DND-41 (cell line): ENCODE results near the gene PRRG1.

Experiments
- ATAC-seq: fragments of 200-7000 bp; cut with Tn5 transposase; 3 replicates; pipeline ENCODE4 v1.9.1; 2021; ENCODE audit warnings: low read depth; ENCODE audit not compliant: insufficient read depth
- DNase-seq: peaks from one replicate; pipeline ENCODE4 v3.0.0-alpha.2; 2020
- H2AFZ ChIP-seq: 2 replicates; pipeline ENCODE4 v1.6.0; 2012; ENCODE audit warnings: low read depth, low read length
- H3K27ac ChIP-seq: 2 replicates; pipeline ENCODE4 v1.5.1; 2012; ENCODE audit warnings: low read length, inconsistent platforms
- H3K27me3 ChIP-seq: fragments of 200-600 bp; sonication (generic); 2 replicates; pipeline ENCODE4 v1.6.0; 2012; ENCODE audit warnings: low read length, mild to moderate bottlenecking, inconsistent platforms; ENCODE audit not compliant: insufficient read depth, poor library complexity
- H3K36me3 ChIP-seq: 2 replicates; pipeline ENCODE4 v1.5.1; 2012; ENCODE audit warnings: low read length, inconsistent platforms; ENCODE audit not compliant: insufficient read depth
- H3K4me1 ChIP-seq: 2 replicates; pipeline ENCODE4 v1.5.1; 2012; ENCODE audit warnings: mild to moderate bottlenecking, low read length; ENCODE audit not compliant: insufficient read depth
- H3K4me2 ChIP-seq: 2 replicates; pipeline ENCODE4 v1.6.0; 2012; ENCODE audit warnings: mild to moderate bottlenecking, moderate library complexity, low read length, inconsistent platforms; ENCODE audit not compliant: insufficient read depth
- H3K4me3 ChIP-seq, 2 experiments: fragments of 200-600 bp in 1 of 2; shearing (Covaris generic) in 1 of 2; 2 replicates each; pipeline ENCODE4 v1.5.1; 2012 to 2016; ENCODE audit warnings: inconsistent platforms in 2 of 2, low read length in 2 of 2, mild to moderate bottlenecking in 2 of 2, low read depth in 1 of 2, moderate library complexity in 1 of 2
- H3K79me2 ChIP-seq: 2 replicates; pipeline ENCODE4 v1.6.0; 2012; ENCODE audit warnings: low read length, inconsistent platforms; ENCODE audit not compliant: insufficient read depth
- H3K9ac ChIP-seq: 2 replicates; pipeline ENCODE4 v1.6.0; 2012; ENCODE audit warnings: low read depth, mild to moderate bottlenecking, inconsistent platforms, low read length, moderate library complexity
- H3K9me3 ChIP-seq: 2 replicates; pipeline ENCODE4 v1.5.1; 2012; ENCODE audit warnings: low read length, moderate library complexity, mild to moderate bottlenecking, inconsistent platforms; ENCODE audit not compliant: insufficient read depth, severe bottlenecking
- H4K20me1 ChIP-seq: 2 replicates; pipeline ENCODE4 v1.6.0; 2012; ENCODE audit warnings: low read length; ENCODE audit not compliant: insufficient read depth
- CTCF ChIP-seq: IDR thresholded peaks from 2 replicates; pipeline ENCODE4 v1.5.1; 2012; ENCODE audit warnings: borderline replicate concordance, low read length, moderate library complexity, mild to moderate bottlenecking; ENCODE audit not compliant: poor library complexity, severe bottlenecking; ENCODE audit errors: extremely low read depth
- EZH2 ChIP-seq: IDR thresholded peaks from 3 replicates; pipeline ENCODE4 v1.6.1; 2012; ENCODE audit warnings: borderline replicate concordance, low read depth, mild to moderate bottlenecking, moderate library complexity, low read length, inconsistent platforms; ENCODE audit not compliant: severe bottlenecking

Gene PRRG1

DNA sequence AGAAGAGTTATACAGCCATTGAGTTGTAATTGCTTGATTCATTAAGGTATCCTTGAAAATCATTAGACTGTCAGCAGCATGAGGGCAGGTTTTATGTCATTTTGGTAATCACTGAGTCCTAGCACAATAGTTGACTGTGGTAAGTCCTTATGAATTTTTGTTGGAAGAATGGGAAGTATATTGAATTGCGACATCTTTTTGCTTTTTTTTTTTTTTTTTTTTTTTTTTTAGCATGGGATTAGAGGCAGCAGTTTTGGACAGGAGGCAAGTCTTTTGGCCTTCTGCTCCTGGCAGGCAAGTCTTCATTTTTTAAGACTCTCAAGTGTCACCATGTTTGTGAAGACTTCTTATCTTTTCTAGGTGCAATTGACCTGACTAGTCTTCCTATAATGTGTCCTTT is 29.7 kb downstream of the PRRG1 start:
- H3K36me3 ChIP-seq: no peaks in the 10 kb centered on the region

DNA sequence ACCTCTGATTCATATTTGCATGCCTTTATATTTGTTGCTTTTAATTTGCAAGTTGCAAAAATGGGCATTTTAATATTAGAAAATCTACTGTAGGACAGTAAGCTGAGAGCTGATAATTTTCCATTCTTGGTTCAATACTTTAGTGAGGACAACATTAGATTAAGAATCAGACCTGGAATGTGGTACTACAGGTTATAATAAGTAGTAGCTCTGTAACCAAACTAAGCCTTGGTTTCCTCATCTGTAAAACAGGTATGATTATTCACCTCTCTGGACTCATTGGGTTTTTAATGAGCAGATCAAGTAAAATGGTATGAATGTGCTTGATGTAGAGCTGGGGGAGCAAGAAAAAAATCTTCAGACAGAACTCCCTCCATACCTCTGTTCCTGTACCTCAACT is 31.1 kb downstream of the PRRG1 start:
- H3K27ac ChIP-seq: no peak overlapping the region
- H4K20me1 ChIP-seq: no peaks in the 10 kb centered on the region
- no peak overlapping the region for H3K4me2 ChIP-seq
- no peak overlapping the region for H3K4me3 ChIP-seq
- H3K9ac ChIP-seq: no peak overlapping the region
- no peak for TF ChIP-seq CTCF
- no peak for TF ChIP-seq EZH2
- H3K4me1 ChIP-seq: no peaks in the 10 kb centered on the region
- ATAC-seq (no peak), DNase-seq (no peak)
- H2AFZ ChIP-seq: no peak overlapping the region
- H3K27me3 ChIP-seq: no peaks in the 10 kb centered on the region
- H3K79me2 ChIP-seq: no peaks in the 10 kb centered on the region
- H3K36me3 ChIP-seq: no peaks in the 10 kb centered on the region
- no peaks in the 10 kb centered on the region for H3K9me3 ChIP-seq

More for the DNA sequence above, 29.7 kb downstream of the PRRG1 start:
- H3K4me2 ChIP-seq: no peak overlapping the region
- no peaks in the 10 kb centered on the region for H3K4me1 ChIP-seq
- H4K20me1 ChIP-seq: no peaks in the 10 kb centered on the region
- no peak overlapping the region for H3K27ac ChIP-seq
- H3K79me2 ChIP-seq: no peaks in the 10 kb centered on the region
- H3K4me3 ChIP-seq: no peak overlapping the region
- H3K9ac ChIP-seq: no peak overlapping the region
- no peak for DNase-seq
- ATAC-seq: no peak
- H3K27me3 ChIP-seq: no peaks in the 10 kb centered on the region
- no peaks in the 10 kb centered on the region for H3K9me3 ChIP-seq
- no peak overlapping the region for H2AFZ ChIP-seq
- TF ChIP-seq EZH2: no peak
- TF ChIP-seq CTCF: no peak

GRCh38 chrX:37380924-37381323 is 31.8 kb downstream of the PRRG1 start:
- H3K4me3 ChIP-seq: no peak overlapping the region
- H3K27me3 ChIP-seq: no peaks in the 10 kb centered on the region
- DNase-seq (no peak), ATAC-seq (no peak)
- no peaks in the 10 kb centered on the region for H4K20me1 ChIP-seq
- no peak for TF ChIP-seq CTCF
- no peak for TF ChIP-seq EZH2
- no peak overlapping the region for H3K27ac ChIP-seq
- no peak overlapping the region for H2AFZ ChIP-seq
- H3K36me3 ChIP-seq: no peaks in the 10 kb centered on the region
- H3K79me2 ChIP-seq: no peaks in the 10 kb centered on the region
- no peaks in the 10 kb centered on the region for H3K4me1 ChIP-seq
- H3K9ac ChIP-seq: no peak overlapping the region
- no peak overlapping the region for H3K4me2 ChIP-seq
- H3K9me3 ChIP-seq: no peaks in the 10 kb centered on the region

DNA sequence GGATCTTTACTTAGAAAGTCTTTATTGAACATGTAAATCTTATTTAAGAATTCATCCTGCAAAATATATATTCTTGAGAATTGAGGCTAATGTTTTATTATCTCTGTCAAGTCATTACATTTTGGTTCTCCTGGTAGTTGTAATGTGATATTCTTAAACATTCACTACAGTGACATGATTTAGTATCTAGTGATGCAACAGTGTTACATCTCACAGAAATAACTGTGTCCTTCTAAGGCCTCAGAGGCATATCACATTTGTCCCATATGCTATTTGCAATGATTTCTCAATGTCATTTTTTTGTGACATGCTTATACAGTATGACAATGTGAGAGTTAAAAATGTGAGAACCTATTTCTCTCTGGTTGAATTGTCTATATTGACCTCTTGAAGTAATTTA is 34.1 kb downstream of the PRRG1 start:
- no peak for TF ChIP-seq CTCF
- TF ChIP-seq EZH2: no peak
- DNase-seq (no peak), ATAC-seq (no peak)
- no peaks in the 10 kb centered on the region for H4K20me1 ChIP-seq
- no peaks in the 10 kb centered on the region for H3K27me3 ChIP-seq
- H3K9me3 ChIP-seq: no peaks in the 10 kb centered on the region
- no peaks in the 10 kb centered on the region for H3K36me3 ChIP-seq
- no peak overlapping the region for H3K27ac ChIP-seq
- no peak overlapping the region for H3K9ac ChIP-seq
- no peaks in the 10 kb centered on the region for H3K79me2 ChIP-seq
- H2AFZ ChIP-seq: no peak overlapping the region
- H3K4me3 ChIP-seq: no peak overlapping the region
- no peaks in the 10 kb centered on the region for H3K4me1 ChIP-seq
- H3K4me2 ChIP-seq: no peak overlapping the region
